Measurements from ENCODE around the gene SLC49A4.

The SLC49A4 gene

GRCh38 chr3:122911901-122912300 is 117.0 kb downstream of the SLC49A4 start:
- no peak for DNase-seq

GRCh38 chr3:122912772-122913538 is 118.1 kb downstream of the SLC49A4 start:
- no peak for DNase-seq

GRCh38 chr3:122913539-122914100 is 118.8 kb downstream of the SLC49A4 start:
- DNase-seq = no peak

GRCh38 chr3:122915300-122916055 is 120.6 kb downstream of the SLC49A4 start:
- DNase-seq = no peak

GRCh38 chr3:122916084-122916483 is 121.2 kb downstream of the SLC49A4 start:
- no peak for DNase-seq

GRCh38 chr3:122916580-122916979 is 121.7 kb downstream of the SLC49A4 start:
- DNase-seq = no peak

GRCh38 chr3:122917412-122917811 is 122.5 kb downstream of the SLC49A4 start:
- no peak for DNase-seq

- no peak for DNase-seq
Measured at GRCh38 chr3:122918576-122919290, 123.9 kb downstream of the SLC49A4 start.

- no peak for DNase-seq
Measured at GRCh38 chr3:122919291-122919610, 124.4 kb downstream of the SLC49A4 start.

GRCh38 chr3:122920986-122921385 is 126.1 kb downstream of the SLC49A4 start:
- no peak for DNase-seq

GRCh38 chr3:122921791-122922651 is 127.2 kb downstream of the SLC49A4 start:
- DNase-seq = peak; percentile 61

GRCh38 chr3:122923611-122924010 is 128.7 kb downstream of the SLC49A4 start:
- no peak for DNase-seq

GRCh38 chr3:122924056-122924455 is 129.2 kb downstream of the SLC49A4 start:
- DNase-seq = no peak

- DNase-seq = no peak
Measured at GRCh38 chr3:122925756-122926155, 130.9 kb downstream of the SLC49A4 start.

- no peak for DNase-seq
Measured at GRCh38 chr3:122926322-122926721, 131.5 kb downstream of the SLC49A4 start.

- DNase-seq = no peak
Measured at GRCh38 chr3:122926811-122927210, 131.9 kb downstream of the SLC49A4 start.

- DNase-seq = no peak
Measured at GRCh38 chr3:122927726-122928125, 132.9 kb downstream of the SLC49A4 start.

GRCh38 chr3:122928396-122929187 is 133.7 kb downstream of the SLC49A4 start:
- no peak for DNase-seq

GRCh38 chr3:122929188-122930062 is 134.6 kb downstream of the SLC49A4 start:
- peak; percentile 19 for DNase-seq
